Spleen (tissue), 7 donors: ENCODE data around the gene PDE6G.

ENCODE experiments used
- POLR2A ChIP-seq, 3 donors: fragments of 450-650 bp; IDR thresholded peaks; one replicate each; pipeline ENCODE4 v1.5.1; 2017; ENCODE audit warnings: antibody characterized with exemption in 3 of 3, mild to moderate bottlenecking in 1 of 3
- POLR2AphosphoS5 ChIP-seq, 3 donors: sonication (generic); formaldehyde crosslinking; IDR thresholded peaks; one replicate each; pipeline ENCODE4 v1.5.1; 2017; ENCODE audit warnings: antibody characterized with exemption in 3 of 3
- TF ChIP-seq, protein P1 (sequence below), 11 experiments: fragments of 200-600 bp in 7 of 11; fragments of 450-650 bp in 4 of 11; sonication (generic) in 4 of 11; IDR thresholded peaks in 8 of 11; conservative IDR thresholded peaks in 3 of 11; 1 replicate in 7 of 11; 2 replicates in 4 of 11; pipeline versions ENCODE4 v1.4.0 to v1.8.0; 2016 to 2021; ENCODE audit warnings: antibody characterized with exemption in 11 of 11, inconsistent platforms in 4 of 11, mild to moderate bottlenecking in 1 of 11
- donor health status: DM: no; HTN: no; CAD: no; lungs with moderate emphysema.
- donor health status: DM: no; HTN: no; CAD: no.
- donor health status: DM: no; HTN: no; CAD: no.

DNA sequence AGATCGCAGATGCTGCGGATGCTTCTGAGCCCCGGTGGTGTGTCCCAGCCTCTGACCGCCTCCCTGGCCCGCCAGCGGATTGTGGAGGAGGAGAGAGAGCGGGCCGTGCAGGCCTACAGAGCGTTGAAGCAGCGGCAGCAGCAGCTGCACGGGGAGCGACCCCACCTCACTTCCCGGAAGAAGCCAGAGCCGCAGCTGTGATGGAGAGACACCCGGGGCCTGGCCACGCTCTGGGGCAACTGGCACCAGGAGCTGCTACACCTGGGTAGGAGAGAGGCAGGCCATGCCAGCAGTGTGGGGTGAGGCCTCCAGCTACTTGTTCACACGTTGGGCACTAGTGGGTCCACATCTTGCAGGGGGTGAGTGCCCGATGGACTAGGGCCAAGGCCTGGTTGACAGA is 16.2 kb upstream of the PDE6G start:
- TF ChIP-seq POLR2AphosphoS5 (IDR thresholded peaks at IDR 0.05) (peak in 1 of 3 donors; percentile 48), POLR2A (IDR thresholded peaks at IDR 0.05) (no peak)
- TF ChIP-seq, protein P1, sequence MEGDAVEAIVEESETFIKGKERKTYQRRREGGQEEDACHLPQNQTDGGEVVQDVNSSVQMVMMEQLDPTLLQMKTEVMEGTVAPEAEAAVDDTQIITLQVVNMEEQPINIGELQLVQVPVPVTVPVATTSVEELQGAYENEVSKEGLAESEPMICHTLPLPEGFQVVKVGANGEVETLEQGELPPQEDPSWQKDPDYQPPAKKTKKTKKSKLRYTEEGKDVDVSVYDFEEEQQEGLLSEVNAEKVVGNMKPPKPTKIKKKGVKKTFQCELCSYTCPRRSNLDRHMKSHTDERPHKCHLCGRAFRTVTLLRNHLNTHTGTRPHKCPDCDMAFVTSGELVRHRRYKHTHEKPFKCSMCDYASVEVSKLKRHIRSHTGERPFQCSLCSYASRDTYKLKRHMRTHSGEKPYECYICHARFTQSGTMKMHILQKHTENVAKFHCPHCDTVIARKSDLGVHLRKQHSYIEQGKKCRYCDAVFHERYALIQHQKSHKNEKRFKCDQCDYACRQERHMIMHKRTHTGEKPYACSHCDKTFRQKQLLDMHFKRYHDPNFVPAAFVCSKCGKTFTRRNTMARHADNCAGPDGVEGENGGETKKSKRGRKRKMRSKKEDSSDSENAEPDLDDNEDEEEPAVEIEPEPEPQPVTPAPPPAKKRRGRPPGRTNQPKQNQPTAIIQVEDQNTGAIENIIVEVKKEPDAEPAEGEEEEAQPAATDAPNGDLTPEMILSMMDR (IDR thresholded peaks at IDR 0.05 in 8 of 11, conservative IDR thresholded peaks at IDR 0.05 in 3 of 11), result no peak
